HG02870 (cell line): ENCODE results near the gene UBE2D4.
"Not testable (repeated sequence)": the region's sequence is repeated elsewhere in the genome, so short reads cannot be mapped to it uniquely, and the experiment has no call there.

Experiments used
- ATAC-seq: cut with Tn5 transposase; IDR thresholded peaks from one replicate; pipeline ENCODE4 v1.9.1; 2021; ENCODE audit warnings: mild to moderate bottlenecking, moderate library complexity; ENCODE audit not compliant: unreplicated experiment

The UBE2D4 gene

GRCh38 chr7:43925984-43926797 lies at the start of gene UBE2D4:
UBE2D4 (plus strand) TSS chr7:43926436; CDS start chr7:43926533, 97 bp downstream.
- ATAC-seq, result peak; percentile 91

GRCh38 chr7:43876976-43877745 lies 49.1 kb upstream of the UBE2D4 start:
- ATAC-seq, result no peak

GRCh38 chr7:43877968-43878864 lies 48.0 kb upstream of the UBE2D4 start:
- ATAC-seq, result no peak

GRCh38 chr7:43878867-43879266 lies 47.4 kb upstream of the UBE2D4 start:
- ATAC-seq, result no peak

- ATAC-seq, result no peak
Observed at GRCh38 chr7:43879477-43879876, 46.8 kb upstream of the UBE2D4 start.

GRCh38 chr7:43880596-43880995 lies 45.6 kb upstream of the UBE2D4 start:
- no peak for ATAC-seq

- ATAC-seq, result no peak
Observed at GRCh38 chr7:43884209-43884608, 42.0 kb upstream of the UBE2D4 start.

- no peak for ATAC-seq
Observed at GRCh38 chr7:43884617-43885016, 41.6 kb upstream of the UBE2D4 start.

- ATAC-seq, result no peak
Observed at GRCh38 chr7:43888993-43889945, 37.0 kb upstream of the UBE2D4 start.

- no peak for ATAC-seq
Observed at GRCh38 chr7:43890468-43890867, 35.8 kb upstream of the UBE2D4 start.

GRCh38 chr7:43891069-43891955 lies 34.9 kb upstream of the UBE2D4 start:
- no peak for ATAC-seq

- no peak for ATAC-seq
Observed at GRCh38 chr7:43895847-43896415, 30.3 kb upstream of the UBE2D4 start.

- not testable (repeated sequence) for ATAC-seq
Observed at GRCh38 chr7:43898571-43898970, 27.7 kb upstream of the UBE2D4 start.

GRCh38 chr7:43902542-43903054 lies 23.6 kb upstream of the UBE2D4 start:
- ATAC-seq, result no peak

GRCh38 chr7:43904533-43905208 lies 21.6 kb upstream of the UBE2D4 start:
- ATAC-seq, result no peak

GRCh38 chr7:43905209-43905946 lies 20.9 kb upstream of the UBE2D4 start:
- no peak for ATAC-seq

GRCh38 chr7:43905956-43906330 lies 20.3 kb upstream of the UBE2D4 start:
- peak; percentile 26 for ATAC-seq
